Right atrium auricular region (tissue), 2 donors: Measurements from ENCODE around the gene APP. TPM values are rescaled to one million over a fixed set of nuclear protein-coding genes. Genes with fewer than 3 reads are reported as not detected.

ENCODE experiments used
- DNase-seq: peaks from one replicate; pipeline ENCODE4 v3.0.0-alpha.2; 2019; ENCODE audit warnings: low spot score
- H3K27ac ChIP-seq, 2 donors: fragments of 200-600 bp; sonication (generic); 1 replicate in 1 of 2; 2 replicates in 1 of 2; pipeline ENCODE4 v1.5.1; 2016 to 2019
- H3K27me3 ChIP-seq, 2 donors: fragments of 200-600 bp; sonication (generic); one replicate each; pipeline versions ENCODE4 v1.5.1 to v1.6.0; 2017 to 2019
- H3K36me3 ChIP-seq: fragments of 200-600 bp; sonication (generic); one replicate; pipeline ENCODE4 v1.5.1; 2016
- H3K4me1 ChIP-seq, 2 donors: fragments of 200-600 bp; sonication (generic); one replicate each; pipeline versions ENCODE4 v1.5.1 to v1.6.0; 2017 to 2019
- H3K4me3 ChIP-seq, 2 donors: fragments of 200-600 bp; sonication (generic); 1 replicate in 1 of 2; 2 replicates in 1 of 2; pipeline ENCODE4 v1.5.1; 2017 to 2019; ENCODE audit warnings: mild to moderate bottlenecking in 1 of 2, moderate library complexity in 1 of 2
- H3K9me3 ChIP-seq, 2 donors: fragments of 200-600 bp; sonication (generic); one replicate each; pipeline ENCODE4 v1.5.1; 2019
- CTCF ChIP-seq, 2 donors: fragments of 200-600 bp; sonication (generic); IDR thresholded peaks; one replicate each; pipeline ENCODE4 v1.5.1; 2019; ENCODE audit warnings: antibody characterized with exemption in 2 of 2
- total RNA-seq, 2 donors: library from RNA; depleted of rRNA; stranded (reverse); fragments of >200 nt; gene quantifications; one replicate each; pipeline ENCODE4 v1.1.0, GENCODE V29; 2016

The APP gene
- total RNA-seq, 2 donors from 2014 or later, result 326 to 389 TPM

GRCh38 chr21:26050857-26051256 is 119.7 kb downstream of the APP start:
- H3K4me3 ChIP-seq, result no peak overlapping the region
- peaks cover 0 to 6% of the 10 kb centered on the region in 2 donors for H3K4me1 ChIP-seq
- H3K36me3 ChIP-seq, result peaks cover 18% of the 10 kb centered on the region
- H3K27me3 ChIP-seq, result no peaks in the 10 kb centered on the region
- H3K27ac ChIP-seq, result no peak overlapping the region
- H3K9me3 ChIP-seq, result no peaks in the 10 kb centered on the region
- no peak for TF ChIP-seq CTCF (IDR thresholded peaks at IDR 0.05)
- no peak for DNase-seq

- H3K27me3 ChIP-seq, result no peaks in the 10 kb centered on the region
- H3K9me3 ChIP-seq, result no peaks in the 10 kb centered on the region
- no peak overlapping the region for H3K27ac ChIP-seq
- H3K36me3 ChIP-seq, result peaks cover 19% of the 10 kb centered on the region
- DNase-seq, result no peak
- H3K4me3 ChIP-seq, result no peak overlapping the region
- H3K4me1 ChIP-seq, result no peaks in the 10 kb centered on the region
- no peak for TF ChIP-seq CTCF (IDR thresholded peaks at IDR 0.05)
Observed at GRCh38 chr21:26049803-26050202, 120.8 kb downstream of the APP start.

GRCh38 chr21:26047279-26047967 is 123.1 kb downstream of the APP start:
- Histone ChIP-seq H3K9me3 (no peaks in the 10 kb centered on the region), H3K4me3 (no peak overlapping the region), H3K4me1 (no peaks in the 10 kb centered on the region), H3K27me3 (no peaks in the 10 kb centered on the region), H3K27ac (no peak overlapping the region), H3K36me3 (peaks cover 23% of the 10 kb centered on the region)
- no peak for TF ChIP-seq CTCF (IDR thresholded peaks at IDR 0.05)
- no peak for DNase-seq

GRCh38 chr21:26043891-26044290 is 126.7 kb downstream of the APP start:
- Histone ChIP-seq H3K4me3 (no peak overlapping the region), H3K4me1 (no peaks in the 10 kb centered on the region), H3K27me3 (no peaks in the 10 kb centered on the region), H3K9me3 (no peaks in the 10 kb centered on the region), H3K36me3 (peaks cover 5% of the 10 kb centered on the region), H3K27ac (no peak overlapping the region)
- no peak for DNase-seq
- no peak for TF ChIP-seq CTCF (IDR thresholded peaks at IDR 0.05)

GRCh38 chr21:26042181-26042876 is 128.2 kb downstream of the APP start:
- no peak overlapping the region for H3K4me3 ChIP-seq
- no peak for DNase-seq
- no peak overlapping the region for H3K27ac ChIP-seq
- H3K9me3 ChIP-seq, result no peaks in the 10 kb centered on the region
- no peak for TF ChIP-seq CTCF (IDR thresholded peaks at IDR 0.05)
- peaks cover 5% of the 10 kb centered on the region for H3K36me3 ChIP-seq
- no peaks in the 10 kb centered on the region for H3K27me3 ChIP-seq
- H3K4me1 ChIP-seq, result no peaks in the 10 kb centered on the region
